A549 (cell line): ENCODE measurements around the gene SLAMF1.

Experiments used
- CHD2 ChIP-seq: fragments of 150-350 bp; IDR thresholded peaks from 2 replicates; pipeline ENCODE4 v1.6.1; 2014; ENCODE audit warnings: low read length; ENCODE audit not compliant: partially characterized antibody
- CHD4 ChIP-seq: fragments of 200-600 bp; sonication (generic); IDR thresholded peaks from 2 replicates; pipeline ENCODE4 v1.6.1; 2016; ENCODE audit warnings: antibody characterized with exemption, mild to moderate bottlenecking, borderline replicate concordance
- CTCF ChIP-seq: fragments of >200 bp; sonication (Bioruptor Twin); formaldehyde crosslinking; IDR thresholded peaks from 3 replicates; pipeline ENCODE4 v1.5.1; 2016
- EP300 ChIP-seq, 2 experiments: fragments of >200 bp; sonication (Bioruptor Twin); formaldehyde crosslinking; IDR thresholded peaks; 2 replicates in 1 of 2; 3 replicates in 1 of 2; pipeline ENCODE4 v1.6.1; 2016 to 2017
- FOXS1 ChIP-seq: fragments of 250-450 bp; sonication (Bioruptor Pico); IDR thresholded peaks from 2 replicates; pipeline ENCODE4 v1.5.0; 2020; ENCODE audit warnings: mild to moderate bottlenecking, moderate library complexity
- GATA3 ChIP-seq: IDR thresholded peaks from 2 replicates; pipeline ENCODE4 v1.6.1; 2012; ENCODE audit warnings: borderline replicate concordance
- NPAS2 ChIP-seq: fragments of 250-450 bp; sonication (Bioruptor Pico); IDR thresholded peaks from 2 replicates; pipeline ENCODE4 v1.8.0; 2022; ENCODE audit warnings: mild to moderate bottlenecking, moderate library complexity, borderline replicate concordance
- PHF8 ChIP-seq: fragments of 200-600 bp; sonication (generic); IDR thresholded peaks from 2 replicates; pipeline ENCODE4 v1.6.1; 2016; ENCODE audit warnings: low read depth, mild to moderate bottlenecking, antibody characterized with exemption, moderate library complexity, borderline replicate concordance
- RAD21 ChIP-seq, 2 experiments: fragments of >200 bp in 1 of 2; sonication (Bioruptor Twin) in 1 of 2; formaldehyde crosslinking in 1 of 2; IDR thresholded peaks in 1 of 2; conservative IDR thresholded peaks in 1 of 2; 2 replicates in 1 of 2; 3 replicates in 1 of 2; pipeline ENCODE4 v1.6.1; 2012 to 2018; ENCODE audit warnings: inconsistent platforms in 1 of 2
- RCOR1 ChIP-seq: fragments of 150-350 bp; IDR thresholded peaks from 2 replicates; pipeline ENCODE4 v1.6.1; 2014; ENCODE audit warnings: antibody characterized with exemption, low read length, low read depth
- REST ChIP-seq: fragments of 200-600 bp; sonication (generic); IDR thresholded peaks from 2 replicates; pipeline ENCODE4 v1.6.1; 2016; ENCODE audit warnings: antibody characterized with exemption, mild to moderate bottlenecking, moderate library complexity
- RFX5 ChIP-seq: fragments of 450-650 bp; IDR thresholded peaks from 2 replicates; pipeline ENCODE4 v1.7.1; 2014; ENCODE audit warnings: antibody characterized with exemption, mild to moderate bottlenecking, moderate library complexity

- TF ChIP-seq CHD2 (no peak), FOXS1 (CRISPR knock-in tag) (no peak), RAD21 (conservative IDR thresholded peaks at IDR 0.05 in 1 of 2, IDR thresholded peaks at IDR 0.05 in 1 of 2) (no peak), CHD4 (no peak), RCOR1 (no peak), CTCF (no peak), REST (no peak), RFX5 (no peak), EP300 (IDR thresholded peaks at IDR 0.05) (no peak), PHF8 (no peak), GATA3 (no peak), NPAS2 (no peak)
Observed at GRCh38 chr1:160634543-160635491, 12.0 kb downstream of the SLAMF1 start.
